BLaER1 treated with 17β-estradiol and CSF1 and Interleukin-3, amounts not matched to agents 10 nM and 100 nM (cell line): ENCODE measurements around the gene ALKBH1.
A peak's percentile ranks its signal among the peaks of the same experiment; 100 is the strongest.

ENCODE experiments used
- H3K27ac ChIP-seq, 11 experiments: shearing (Covaris generic); formaldehyde crosslinking; 2 replicates each; pipeline ENCODE4 v1.8.1; 2022
- H3K27me3 ChIP-seq, 11 experiments: shearing (Covaris generic); formaldehyde crosslinking; 2 replicates each; pipeline ENCODE4 v1.8.1; 2022
- H3K36me3 ChIP-seq, 11 experiments: shearing (Covaris generic); formaldehyde crosslinking; 2 replicates each; pipeline ENCODE4 v1.8.1; 2022
- H3K4me1 ChIP-seq, 10 experiments: shearing (Covaris generic); formaldehyde crosslinking; 2 replicates each; pipeline ENCODE4 v1.8.1; 2022
- H3K4me2 ChIP-seq, 11 experiments: shearing (Covaris generic); formaldehyde crosslinking; 2 replicates each; pipeline ENCODE4 v1.8.1; 2022
- H3K4me3 ChIP-seq, 10 experiments: shearing (Covaris generic); formaldehyde crosslinking; 2 replicates each; pipeline ENCODE4 v1.8.1; 2022
- H3K9ac ChIP-seq, 11 experiments: shearing (Covaris generic); formaldehyde crosslinking; 2 replicates each; pipeline ENCODE4 v1.8.1; 2022
- H3K9me3 ChIP-seq, 11 experiments: shearing (Covaris generic); formaldehyde crosslinking; replicated peaks in 1 of 11; 2 replicates each; pipeline ENCODE4 v1.8.1; 2022
- H4K20me1 ChIP-seq, 11 experiments: shearing (Covaris generic); formaldehyde crosslinking; 2 replicates each; pipeline ENCODE4 v1.8.1; 2022
- Cebpa-rat ChIP-seq, 11 experiments: shearing (Covaris generic); IDR thresholded peaks; 2 replicates each; pipeline ENCODE4 v1.8.1; 2022

Gene ALKBH1

GRCh38 chr14:77722301-77722700 is 14.5 kb upstream of the ALKBH1 start:
- no peak for TF ChIP-seq Cebpa-rat (IDR thresholded peaks at IDR 0.05)
- Histone ChIP-seq H3K4me2 (no peak overlapping the region), H3K4me3 (no peak overlapping the region), H3K27ac (no peak overlapping the region), H4K20me1 (peaks cover 26 to 94% (median 75%) of the 10 kb centered on the region in 11 experiments; a peak in 21 of 22 replicates), H3K27me3 (no peaks in the 10 kb centered on the region), H3K4me1 (no peaks in the 10 kb centered on the region), H3K9ac (no peak overlapping the region), H3K36me3 (peaks cover 98 to 100% (median 100%) of the 10 kb centered on the region in 11 experiments), H3K9me3 (no peaks in the 10 kb centered on the region)

- Histone ChIP-seq H3K36me3 (peaks cover 98 to 100% (median 100%) of the 10 kb centered on the region in 11 experiments), H3K9me3 (no peaks in the 10 kb centered on the region)
- TF ChIP-seq Cebpa-rat (IDR thresholded peaks at IDR 0.05) = no peak
These were observed 13.6 kb upstream of the ALKBH1 start for GRCh38 chr14:77721437-77721836.

GRCh38 chr14:77717608-77718305 is 9.9 kb upstream of the ALKBH1 start:
- no peak overlapping the region for H3K4me2 ChIP-seq
- no peak overlapping the region for H3K4me3 ChIP-seq
- H3K27me3 ChIP-seq = no peaks in the 10 kb centered on the region
- H3K36me3 ChIP-seq = peaks cover 98 to 100% (median 99%) of the 10 kb centered on the region in 11 experiments
- no peak for TF ChIP-seq Cebpa-rat (IDR thresholded peaks at IDR 0.05)
- no peak overlapping the region for H3K9ac ChIP-seq
- no peak overlapping the region for H3K27ac ChIP-seq
- peaks cover 0 to 6% (median 0%) of the 10 kb centered on the region in 10 experiments; a peak in 1 of 20 replicates for H3K4me1 ChIP-seq
- H4K20me1 ChIP-seq = peaks cover 42 to 91% (median 80%) of the 10 kb centered on the region in 11 experiments; a peak in 21 of 22 replicates
- H3K9me3 ChIP-seq = no peaks in the 10 kb centered on the region

More at GRCh38 chr14:77721437-77721836, 13.6 kb upstream of the ALKBH1 start:
- H3K9ac ChIP-seq = no peak overlapping the region
- no peak overlapping the region for H3K4me2 ChIP-seq
- no peaks in the 10 kb centered on the region for H3K27me3 ChIP-seq
- no peaks in the 10 kb centered on the region for H3K4me1 ChIP-seq
- H4K20me1 ChIP-seq = peaks cover 25 to 94% (median 77%) of the 10 kb centered on the region in 11 experiments; a peak in 21 of 22 replicates
- no peak overlapping the region for H3K27ac ChIP-seq
- no peak overlapping the region for H3K4me3 ChIP-seq

- Histone ChIP-seq H3K27ac (no peak overlapping the region), H3K27me3 (no peaks in the 10 kb centered on the region), H3K4me2 (no peak overlapping the region), H3K9me3 (no peaks in the 10 kb centered on the region), H3K4me1 (peaks cover 5 to 16% (median 6%) of the 10 kb centered on the region in 10 experiments; a peak in 17 of 20 replicates), H3K9ac (no peak overlapping the region), H3K36me3 (peaks cover 96 to 100% (median 99%) of the 10 kb centered on the region in 11 experiments), H3K4me3 (no peak overlapping the region), H4K20me1 (peaks cover 41 to 100% (median 86%) of the 10 kb centered on the region in 11 experiments; a peak in 21 of 22 replicates)
- TF ChIP-seq Cebpa-rat (IDR thresholded peaks at IDR 0.05) = no peak
These were observed 7.1 kb upstream of the ALKBH1 start for GRCh38 chr14:77714926-77715325.

GRCh38 chr14:77710364-77710763 is 2.5 kb upstream of the ALKBH1 start:
- H3K27me3 ChIP-seq = no peaks in the 10 kb centered on the region
- H3K27ac ChIP-seq = no peak overlapping the region
- peak overlapping the region; percentile 86 to 95 (median 93); a peak in 21 of 22 replicates for H3K4me2 ChIP-seq
- peak overlapping the region in 4 of 11 experiments; percentile 4 to 89 (median 84); a peak in 2 of 22 replicates for H3K9ac ChIP-seq
- peaks cover 52 to 74% (median 64%) of the 10 kb centered on the region in 11 experiments for H3K36me3 ChIP-seq
- peaks cover 30 to 42% (median 35%) of the 10 kb centered on the region in 10 experiments for H3K4me1 ChIP-seq
- H3K4me3 ChIP-seq = peak overlapping the region in 3 of 10 experiments; percentile 96 to 98 (median 97); a peak in 3 of 20 replicates
- no peaks in the 10 kb centered on the region for H3K9me3 ChIP-seq
- peaks cover 14 to 87% (median 67%) of the 10 kb centered on the region in 11 experiments; a peak in 20 of 22 replicates for H4K20me1 ChIP-seq
- TF ChIP-seq Cebpa-rat (IDR thresholded peaks at IDR 0.05) = no peak

GRCh38 chr14:77709412-77709811 is 1.6 kb upstream of the ALKBH1 start:
- Histone ChIP-seq H3K27me3 (no peaks in the 10 kb centered on the region), H3K36me3 (peaks cover 49 to 74% (median 64%) of the 10 kb centered on the region in 11 experiments), H3K9ac (peak overlapping the region; percentile 79 to 91 (median 87); a peak in 17 of 22 replicates), H3K9me3 (no peaks in the 10 kb centered on the region), H3K4me3 (peak overlapping the region; percentile 84 to 99 (median 96)), H3K4me1 (peaks cover 30 to 39% (median 35%) of the 10 kb centered on the region in 10 experiments), H3K27ac (peak overlapping the region in 5 of 11 experiments; percentile 70 to 87 (median 86); a peak in 5 of 22 replicates), H3K4me2 (peak overlapping the region; percentile 86 to 95 (median 93)), H4K20me1 (peaks cover 6 to 87% (median 64%) of the 10 kb centered on the region in 11 experiments; a peak in 20 of 22 replicates)
- TF ChIP-seq Cebpa-rat (IDR thresholded peaks at IDR 0.05) = no peak

- Histone ChIP-seq H3K27me3 (no peaks in the 10 kb centered on the region), H3K27ac (peak overlapping the region in 10 of 11 experiments; percentile 70 to 87 (median 84); a peak in 21 of 22 replicates), H4K20me1 (peaks cover 5 to 87% (median 57%) of the 10 kb centered on the region in 11 experiments; a peak in 20 of 22 replicates)
These were observed 926 bp upstream of the ALKBH1 start for GRCh38 chr14:77708749-77709148.

GRCh38 chr14:77707355-77707723 is 484 bp downstream of the ALKBH1 start:
- Histone ChIP-seq H4K20me1 (peaks cover 0 to 73% (median 43%) of the 10 kb centered on the region in 11 experiments; a peak in 20 of 22 replicates), H3K4me1 (peaks cover 30 to 39% (median 35%) of the 10 kb centered on the region in 10 experiments), H3K4me2 (peak overlapping the region; percentile 90 to 97 (median 94)), H3K9ac (peak overlapping the region; percentile 79 to 91 (median 87)), H3K4me3 (peak overlapping the region; percentile 84 to 99 (median 96)), H3K9me3 (no peaks in the 10 kb centered on the region), H3K27ac (peak overlapping the region; percentile 40 to 87 (median 83); a peak in 21 of 22 replicates), H3K36me3 (peaks cover 51 to 74% (median 65%) of the 10 kb centered on the region in 11 experiments), H3K27me3 (no peaks in the 10 kb centered on the region)
- no peak for TF ChIP-seq Cebpa-rat (IDR thresholded peaks at IDR 0.05)

More at GRCh38 chr14:77708749-77709148, 926 bp upstream of the ALKBH1 start:
- peak overlapping the region; percentile 86 to 95 (median 93) for H3K4me2 ChIP-seq
- no peak for TF ChIP-seq Cebpa-rat (IDR thresholded peaks at IDR 0.05)
- H3K36me3 ChIP-seq = peaks cover 49 to 74% (median 64%) of the 10 kb centered on the region in 11 experiments
- peak overlapping the region; percentile 84 to 99 (median 96) for H3K4me3 ChIP-seq
- H3K9me3 ChIP-seq = no peaks in the 10 kb centered on the region
- H3K9ac ChIP-seq = peak overlapping the region; percentile 79 to 91 (median 87)
- peaks cover 30 to 39% (median 35%) of the 10 kb centered on the region in 10 experiments for H3K4me1 ChIP-seq

GRCh38 chr14:77691259-77691658 is 16.6 kb downstream of the ALKBH1 start:
- Histone ChIP-seq H3K4me1 (no peaks in the 10 kb centered on the region; a peak in 1 of 20 replicates), H3K4me3 (no peak overlapping the region)

More at GRCh38 chr14:77691259-77691658, 16.6 kb downstream of the ALKBH1 start:
- Histone ChIP-seq H3K27me3 (no peaks in the 10 kb centered on the region), H3K36me3 (peaks cover 92 to 100% (median 99%) of the 10 kb centered on the region in 11 experiments), H3K4me2 (no peak overlapping the region), H3K27ac (no peak overlapping the region), H4K20me1 (peaks cover 0 to 12% (median 2%) of the 10 kb centered on the region in 11 experiments; a peak in 9 of 22 replicates), H3K9me3 (no peaks in the 10 kb centered on the region), H3K9ac (no peak overlapping the region)
- TF ChIP-seq Cebpa-rat (IDR thresholded peaks at IDR 0.05) = no peak
